Measurements from ENCODE around the gene STX7. TPM values are rescaled to one million over a fixed set of nuclear protein-coding genes. Genes with fewer than 3 reads are reported as not detected.
A peak's percentile ranks its signal among the peaks of the same experiment; 100 is the strongest.

Gene STX7
- total and polyA plus RNA-seq, 5 donors from 2014 or later: 14.8 to 20.2 (median 19.0) TPM

GRCh38 chr6:132491881-132492280, 21.0 kb downstream of the STX7 start:
- no peak overlapping the region for H3K27ac ChIP-seq (ENCODE audit: insufficient read depth, low read length, poor library complexity, severe bottlenecking)
- peaks cover 6% of the 10 kb centered on the region for H3K36me3 ChIP-seq (ENCODE audit: control insufficient read depth, insufficient read depth, low read length)
- peaks cover 14 to 47% (median 38%) of the 10 kb centered on the region in 4 donors for H3K4me1 Mint-ChIP-seq

GRCh38 chr6:132491303-132491702, 21.6 kb downstream of the STX7 start:
- Mint-ChIP-seq H3K4me3 (no peak overlapping the region), H3K9me3 (peaks cover 0 to 4% (median 0%) of the 10 kb centered on the region in 7 donors), H3K27ac (no peak overlapping the region), H3K36me3 (peaks cover 28% of the 10 kb centered on the region), H3K4me1 (peaks cover 14 to 41% (median 33%) of the 10 kb centered on the region in 4 donors), H3K27me3 (no peaks in the 10 kb centered on the region)
- no peak overlapping the region for H3K4me3 ChIP-seq (ENCODE audit: low read depth, low read length)
- no peak for DNase-seq
- ATAC-seq (ENCODE audit: low read depth in 2 of 2): peak in 1 of 2 donors; percentile 35
- H3K9me3 ChIP-seq (ENCODE audit: control insufficient read depth in 2 of 2, low read length in 2 of 2): no peaks in the 10 kb centered on the region
- peaks cover 40% of the 10 kb centered on the region for H3K4me1 ChIP-seq (ENCODE audit: control insufficient read depth, insufficient read depth, low read length, poor library complexity, severe bottlenecking)
- no peaks in the 10 kb centered on the region for H3K27me3 ChIP-seq (ENCODE audit: control insufficient read depth, insufficient read depth, low read length)
- peaks cover 5% of the 10 kb centered on the region for H3K36me3 ChIP-seq (ENCODE audit: control insufficient read depth, insufficient read depth, low read length)
- H3K27ac ChIP-seq (ENCODE audit: insufficient read depth, low read length, poor library complexity, severe bottlenecking): no peak overlapping the region

More at GRCh38 chr6:132491881-132492280, 21.0 kb downstream of the STX7 start:
- ATAC-seq (ENCODE audit: low read depth in 2 of 2) (peak in 1 of 2 donors; percentile 19), DNase-seq (no peak)
- no peak overlapping the region for H3K4me3 ChIP-seq (ENCODE audit: low read depth, low read length)
- no peak overlapping the region for H3K27ac Mint-ChIP-seq
- peaks cover 28% of the 10 kb centered on the region for H3K36me3 Mint-ChIP-seq
- no peak overlapping the region for H3K4me3 Mint-ChIP-seq
- no peaks in the 10 kb centered on the region for H3K9me3 ChIP-seq (ENCODE audit: control insufficient read depth in 2 of 2, low read length in 2 of 2)
- H3K4me1 ChIP-seq (ENCODE audit: control insufficient read depth, insufficient read depth, low read length, poor library complexity, severe bottlenecking): peaks cover 43% of the 10 kb centered on the region
- no peaks in the 10 kb centered on the region for H3K27me3 Mint-ChIP-seq
- peaks cover 0 to 4% (median 0%) of the 10 kb centered on the region in 7 donors for H3K9me3 Mint-ChIP-seq
- H3K27me3 ChIP-seq (ENCODE audit: control insufficient read depth, insufficient read depth, low read length): no peaks in the 10 kb centered on the region

GRCh38 chr6:132490478-132491204, 22.3 kb downstream of the STX7 start:
- Histone ChIP-seq H3K4me3 (ENCODE audit: low read depth, low read length) (no peak overlapping the region), H3K27me3 (ENCODE audit: control insufficient read depth, insufficient read depth, low read length) (no peaks in the 10 kb centered on the region), H3K27ac (ENCODE audit: insufficient read depth, low read length, poor library complexity, severe bottlenecking) (no peak overlapping the region), H3K36me3 (ENCODE audit: control insufficient read depth, insufficient read depth, low read length) (peaks cover 5% of the 10 kb centered on the region), H3K4me1 (ENCODE audit: control insufficient read depth, insufficient read depth, low read length, poor library complexity, severe bottlenecking) (peaks cover 34% of the 10 kb centered on the region), H3K9me3 (ENCODE audit: control insufficient read depth in 2 of 2, low read length in 2 of 2) (no peaks in the 10 kb centered on the region)
- Mint-ChIP-seq H3K36me3 (peaks cover 28% of the 10 kb centered on the region), H3K4me3 (no peak overlapping the region), H3K4me1 (peaks cover 14 to 37% (median 26%) of the 10 kb centered on the region in 4 donors), H3K27ac (no peak overlapping the region), H3K9me3 (peaks cover 0 to 4% (median 0%) of the 10 kb centered on the region in 7 donors), H3K27me3 (no peaks in the 10 kb centered on the region)
- ATAC-seq (ENCODE audit: low read depth in 2 of 2): peak; percentile 43 to 48
- DNase-seq: peak in 1 of 3 donors; percentile 45

GRCh38 chr6:132490024-132490423, 22.9 kb downstream of the STX7 start:
- Mint-ChIP-seq H3K27ac (peak overlapping the region in 2 of 3 donors; percentile 50 to 82), H3K36me3 (peaks cover 28% of the 10 kb centered on the region), H3K9me3 (peaks cover 0 to 4% (median 0%) of the 10 kb centered on the region in 7 donors), H3K4me1 (peaks cover 14 to 31% (median 21%) of the 10 kb centered on the region in 4 donors), H3K4me3 (no peak overlapping the region), H3K27me3 (no peaks in the 10 kb centered on the region)
- peaks cover 30% of the 10 kb centered on the region for H3K4me1 ChIP-seq (ENCODE audit: control insufficient read depth, insufficient read depth, low read length, poor library complexity, severe bottlenecking)
- DNase-seq (no peak), ATAC-seq (ENCODE audit: low read depth in 2 of 2) (no peak)
- peaks cover 5% of the 10 kb centered on the region for H3K36me3 ChIP-seq (ENCODE audit: control insufficient read depth, insufficient read depth, low read length)
- H3K27me3 ChIP-seq (ENCODE audit: control insufficient read depth, insufficient read depth, low read length): no peaks in the 10 kb centered on the region
- no peak overlapping the region for H3K4me3 ChIP-seq (ENCODE audit: low read depth, low read length)
- no peak overlapping the region for H3K27ac ChIP-seq (ENCODE audit: insufficient read depth, low read length, poor library complexity, severe bottlenecking)
- H3K9me3 ChIP-seq (ENCODE audit: control insufficient read depth in 2 of 2, low read length in 2 of 2): no peaks in the 10 kb centered on the region

GRCh38 chr6:132489376-132489775, 23.5 kb downstream of the STX7 start:
- H3K27ac Mint-ChIP-seq: peak overlapping the region in 2 of 3 donors; percentile 50 to 82
- H3K27me3 Mint-ChIP-seq: no peaks in the 10 kb centered on the region
- H3K4me1 ChIP-seq (ENCODE audit: control insufficient read depth, insufficient read depth, low read length, poor library complexity, severe bottlenecking): peaks cover 23% of the 10 kb centered on the region
- no peaks in the 10 kb centered on the region for H3K27me3 ChIP-seq (ENCODE audit: control insufficient read depth, insufficient read depth, low read length)
- H3K4me3 Mint-ChIP-seq: peak overlapping the region in 1 of 4 donors; percentile 7
- no peaks in the 10 kb centered on the region for H3K9me3 ChIP-seq (ENCODE audit: control insufficient read depth in 2 of 2, low read length in 2 of 2)
- H3K36me3 Mint-ChIP-seq: peaks cover 21% of the 10 kb centered on the region
- no peak overlapping the region for H3K4me3 ChIP-seq (ENCODE audit: low read depth, low read length)
- H3K36me3 ChIP-seq (ENCODE audit: control insufficient read depth, insufficient read depth, low read length): peaks cover 5% of the 10 kb centered on the region
- H3K4me1 Mint-ChIP-seq: peaks cover 11 to 26% (median 17%) of the 10 kb centered on the region in 4 donors
- H3K27ac ChIP-seq (ENCODE audit: insufficient read depth, low read length, poor library complexity, severe bottlenecking): no peak overlapping the region
- peaks cover 0 to 2% (median 0%) of the 10 kb centered on the region in 7 donors for H3K9me3 Mint-ChIP-seq
- no peak for ATAC-seq (ENCODE audit: low read depth in 2 of 2)
- no peak for DNase-seq

- DNase-seq (peak in 2 of 3 donors; percentile 14 to 44), ATAC-seq (ENCODE audit: low read depth in 2 of 2) (no peak)
- Mint-ChIP-seq H3K27ac (peak overlapping the region in 2 of 3 donors; percentile 33 to 38), H3K9me3 (no peaks in the 10 kb centered on the region), H3K4me3 (no peak overlapping the region), H3K36me3 (peaks cover 11% of the 10 kb centered on the region), H3K27me3 (no peaks in the 10 kb centered on the region), H3K4me1 (peaks cover 13 to 26% (median 22%) of the 10 kb centered on the region in 4 donors)
- Histone ChIP-seq H3K27me3 (ENCODE audit: control insufficient read depth, insufficient read depth, low read length) (no peaks in the 10 kb centered on the region), H3K27ac (ENCODE audit: insufficient read depth, low read length, poor library complexity, severe bottlenecking) (no peak overlapping the region), H3K4me3 (ENCODE audit: low read depth, low read length) (no peak overlapping the region), H3K4me1 (ENCODE audit: control insufficient read depth, insufficient read depth, low read length, poor library complexity, severe bottlenecking) (peaks cover 23% of the 10 kb centered on the region), H3K36me3 (ENCODE audit: control insufficient read depth, insufficient read depth, low read length) (no peaks in the 10 kb centered on the region), H3K9me3 (ENCODE audit: control insufficient read depth in 2 of 2, low read length in 2 of 2) (no peaks in the 10 kb centered on the region)
These were observed 25.2 kb downstream of the STX7 start for GRCh38 chr6:132487762-132488161.

GRCh38 chr6:132484680-132485018, 28.3 kb downstream of the STX7 start:
- H3K9me3 ChIP-seq (ENCODE audit: control insufficient read depth in 2 of 2, low read length in 2 of 2): no peaks in the 10 kb centered on the region
- no peak overlapping the region for H3K4me3 ChIP-seq (ENCODE audit: low read depth, low read length)
- DNase-seq: no peak
- H3K36me3 Mint-ChIP-seq: peaks cover 19% of the 10 kb centered on the region
- no peak overlapping the region for H3K27ac Mint-ChIP-seq
- no peaks in the 10 kb centered on the region for H3K9me3 Mint-ChIP-seq
- H3K27ac ChIP-seq (ENCODE audit: insufficient read depth, low read length, poor library complexity, severe bottlenecking): no peak overlapping the region
- H3K4me1 ChIP-seq (ENCODE audit: control insufficient read depth, insufficient read depth, low read length, poor library complexity, severe bottlenecking): peaks cover 4% of the 10 kb centered on the region
- no peaks in the 10 kb centered on the region for H3K27me3 Mint-ChIP-seq
- no peaks in the 10 kb centered on the region for H3K27me3 ChIP-seq (ENCODE audit: control insufficient read depth, insufficient read depth, low read length)
- no peak for ATAC-seq (ENCODE audit: low read depth in 2 of 2)
- H3K4me1 Mint-ChIP-seq: peaks cover 21 to 46% (median 35%) of the 10 kb centered on the region in 4 donors
- no peak overlapping the region for H3K4me3 Mint-ChIP-seq
- H3K36me3 ChIP-seq (ENCODE audit: control insufficient read depth, insufficient read depth, low read length): peaks cover 4% of the 10 kb centered on the region

Measured in CD4-positive, CD25-positive, alpha-beta regulatory T cell (primary cell).